Measurements from ENCODE around the gene MOB3B. TPM values are rescaled to one million over a fixed set of nuclear protein-coding genes. Genes with fewer than 3 reads are reported as not detected.

Gene MOB3B
- polyA plus RNA-seq, 1 experiment: 0.38 TPM

GRCh38 chr9:27311184-27311583, 218.4 kb downstream of the MOB3B start:
- H3K9me3 ChIP-seq (ENCODE audit: control insufficient read depth, insufficient read depth, low read length): no peaks in the 10 kb centered on the region
- POLR2A ChIA-PET: no interaction called here
- no peak overlapping the region for H3K27ac ChIP-seq (ENCODE audit: low read depth, low read length)
- no peaks in the 10 kb centered on the region for H3K27me3 ChIP-seq (ENCODE audit: control insufficient read depth, insufficient read depth, low read length)
- DNase-seq (ENCODE audit: low read depth, low spot score): no peak
- no peak for TF ChIP-seq CTCF (IDR thresholded peaks at IDR 0.05; ENCODE audit: low read depth, low read length)
- no peak overlapping the region for H3K4me3 ChIP-seq (ENCODE audit: low read depth, low read length)
- CTCF ChIA-PET: interaction anchor here (1.3 kb wide), 1 partner anchor 22 kb away, joined by 5 read pairs; no protein-coding TSS in a partner anchor

- no peak overlapping the region for H3K4me3 ChIP-seq (ENCODE audit: low read depth, low read length)
- H3K27ac ChIP-seq (ENCODE audit: low read depth, low read length): no peak overlapping the region
- H3K9me3 ChIP-seq (ENCODE audit: control insufficient read depth, insufficient read depth, low read length): no peaks in the 10 kb centered on the region
- ChIA-PET POLR2A (no interaction called here), CTCF (interaction anchor here (0.7 to 1.3 kb wide), 2 partner anchors 22 to 279 kb away, joined by 3 to 5 read pairs; no protein-coding TSS in a partner anchor)
- H3K27me3 ChIP-seq (ENCODE audit: control insufficient read depth, insufficient read depth, low read length): peaks cover 2% of the 10 kb centered on the region
- no peak for TF ChIP-seq CTCF (IDR thresholded peaks at IDR 0.05; ENCODE audit: low read depth, low read length)
- no peak for DNase-seq (ENCODE audit: low read depth, low spot score)
These were observed 219.0 kb downstream of the MOB3B start for GRCh38 chr9:27310582-27310981.

- peaks cover 2% of the 10 kb centered on the region for H3K27me3 ChIP-seq (ENCODE audit: control insufficient read depth, insufficient read depth, low read length)
- no peak for TF ChIP-seq CTCF (IDR thresholded peaks at IDR 0.05; ENCODE audit: low read depth, low read length)
- no peak overlapping the region for H3K4me3 ChIP-seq (ENCODE audit: low read depth, low read length)
- no peak for DNase-seq (ENCODE audit: low read depth, low spot score)
- ChIA-PET CTCF (interaction anchor here (0.9 kb wide), 1 partner anchor 276 kb away, joined by 3 read pairs; no protein-coding TSS in a partner anchor), POLR2A (no interaction called here)
- no peak overlapping the region for H3K27ac ChIP-seq (ENCODE audit: low read depth, low read length)
- H3K9me3 ChIP-seq (ENCODE audit: control insufficient read depth, insufficient read depth, low read length): no peaks in the 10 kb centered on the region
These were observed 220.8 kb downstream of the MOB3B start for GRCh38 chr9:27308691-27309390.

- no peak for TF ChIP-seq CTCF (IDR thresholded peaks at IDR 0.05; ENCODE audit: low read depth, low read length)
- Histone ChIP-seq H3K27me3 (ENCODE audit: control insufficient read depth, insufficient read depth, low read length) (peaks cover 4% of the 10 kb centered on the region), H3K9me3 (ENCODE audit: control insufficient read depth, insufficient read depth, low read length) (no peaks in the 10 kb centered on the region), H3K4me3 (ENCODE audit: low read depth, low read length) (no peak overlapping the region), H3K27ac (ENCODE audit: low read depth, low read length) (no peak overlapping the region)
- ChIA-PET CTCF (no interaction called here), POLR2A (no interaction called here)
- no peak for DNase-seq (ENCODE audit: low read depth, low spot score)
These were observed 225.1 kb downstream of the MOB3B start for GRCh38 chr9:27304521-27304920.

- DNase-seq (ENCODE audit: low read depth, low spot score): no peak
- peaks cover 4% of the 10 kb centered on the region for H3K27me3 ChIP-seq (ENCODE audit: control insufficient read depth, insufficient read depth, low read length)
- no peak overlapping the region for H3K27ac ChIP-seq (ENCODE audit: low read depth, low read length)
- CTCF ChIA-PET: no interaction called here
- no peak for TF ChIP-seq CTCF (IDR thresholded peaks at IDR 0.05; ENCODE audit: low read depth, low read length)
- H3K4me3 ChIP-seq (ENCODE audit: low read depth, low read length): no peak overlapping the region
- POLR2A ChIA-PET: no interaction called here
- no peaks in the 10 kb centered on the region for H3K9me3 ChIP-seq (ENCODE audit: control insufficient read depth, insufficient read depth, low read length)
These were observed 226.4 kb downstream of the MOB3B start for GRCh38 chr9:27303219-27303618.
